ENCODE results near the gene CTSO.

DNA sequence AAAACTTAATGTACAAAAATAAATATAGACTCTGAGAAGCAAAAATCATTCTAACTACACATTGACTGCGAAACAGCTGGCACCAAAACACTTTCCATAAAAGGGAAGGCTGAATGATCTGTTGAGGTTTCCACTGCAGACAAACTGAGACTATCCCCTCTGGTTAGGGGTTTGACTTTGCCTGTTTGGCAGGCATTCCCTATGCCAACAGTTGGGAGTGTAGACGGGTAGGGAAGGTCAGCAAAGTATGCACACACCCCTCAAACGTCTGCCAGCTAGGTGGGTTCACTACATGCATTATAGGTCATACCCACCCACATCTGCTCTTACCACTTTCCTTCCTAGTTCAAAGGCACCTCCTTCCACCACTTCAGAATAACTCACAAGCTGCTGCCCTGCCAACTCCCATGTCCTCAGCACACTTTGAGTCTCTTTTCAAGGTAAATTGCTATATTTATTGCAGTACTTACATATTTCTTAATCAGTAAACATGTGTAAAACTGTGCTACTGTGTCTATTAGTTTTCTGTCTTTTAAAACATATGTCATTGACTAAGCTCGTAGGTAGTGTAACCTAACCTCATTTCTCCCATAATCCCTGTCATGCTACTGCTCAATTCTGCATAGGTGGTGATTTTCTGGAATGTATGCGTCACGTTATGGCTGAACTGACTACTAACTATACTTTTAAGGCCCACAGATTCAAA, 12.4 kb downstream of the CTSO start:
- TF ChIP-seq CTCF (IDR thresholded peaks at IDR 0.05; ENCODE audit: low read depth, low read length, missing input control) (no peak), HNF4G (IDR thresholded peaks at IDR 0.05) (no peak), TAF1 (conservative IDR thresholded peaks at IDR 0.05) (no peak), FOXA1 (IDR thresholded peaks at IDR 0.05) (no peak), RAD21 (IDR thresholded peaks at IDR 0.05) (peak in 1 of 2 donors; percentile 14), GABPA (IDR thresholded peaks at IDR 0.05 in 1 of 2, conservative IDR thresholded peaks at IDR 0.05 in 1 of 2) (no peak), RXRA (IDR thresholded peaks at IDR 0.05) (peak; percentile 26 to 32), YY1 (IDR thresholded peaks at IDR 0.05) (no peak)
- TF ChIP-seq, protein P1, sequence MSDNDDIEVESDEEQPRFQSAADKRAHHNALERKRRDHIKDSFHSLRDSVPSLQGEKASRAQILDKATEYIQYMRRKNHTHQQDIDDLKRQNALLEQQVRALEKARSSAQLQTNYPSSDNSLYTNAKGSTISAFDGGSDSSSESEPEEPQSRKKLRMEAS (IDR thresholded peaks at IDR 0.05), result no peak
- TF ChIP-seq, protein P2, sequence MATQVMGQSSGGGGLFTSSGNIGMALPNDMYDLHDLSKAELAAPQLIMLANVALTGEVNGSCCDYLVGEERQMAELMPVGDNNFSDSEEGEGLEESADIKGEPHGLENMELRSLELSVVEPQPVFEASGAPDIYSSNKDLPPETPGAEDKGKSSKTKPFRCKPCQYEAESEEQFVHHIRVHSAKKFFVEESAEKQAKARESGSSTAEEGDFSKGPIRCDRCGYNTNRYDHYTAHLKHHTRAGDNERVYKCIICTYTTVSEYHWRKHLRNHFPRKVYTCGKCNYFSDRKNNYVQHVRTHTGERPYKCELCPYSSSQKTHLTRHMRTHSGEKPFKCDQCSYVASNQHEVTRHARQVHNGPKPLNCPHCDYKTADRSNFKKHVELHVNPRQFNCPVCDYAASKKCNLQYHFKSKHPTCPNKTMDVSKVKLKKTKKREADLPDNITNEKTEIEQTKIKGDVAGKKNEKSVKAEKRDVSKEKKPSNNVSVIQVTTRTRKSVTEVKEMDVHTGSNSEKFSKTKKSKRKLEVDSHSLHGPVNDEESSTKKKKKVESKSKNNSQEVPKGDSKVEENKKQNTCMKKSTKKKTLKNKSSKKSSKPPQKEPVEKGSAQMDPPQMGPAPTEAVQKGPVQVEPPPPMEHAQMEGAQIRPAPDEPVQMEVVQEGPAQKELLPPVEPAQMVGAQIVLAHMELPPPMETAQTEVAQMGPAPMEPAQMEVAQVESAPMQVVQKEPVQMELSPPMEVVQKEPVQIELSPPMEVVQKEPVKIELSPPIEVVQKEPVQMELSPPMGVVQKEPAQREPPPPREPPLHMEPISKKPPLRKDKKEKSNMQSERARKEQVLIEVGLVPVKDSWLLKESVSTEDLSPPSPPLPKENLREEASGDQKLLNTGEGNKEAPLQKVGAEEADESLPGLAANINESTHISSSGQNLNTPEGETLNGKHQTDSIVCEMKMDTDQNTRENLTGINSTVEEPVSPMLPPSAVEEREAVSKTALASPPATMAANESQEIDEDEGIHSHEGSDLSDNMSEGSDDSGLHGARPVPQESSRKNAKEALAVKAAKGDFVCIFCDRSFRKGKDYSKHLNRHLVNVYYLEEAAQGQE (IDR thresholded peaks at IDR 0.05), result no peak
